Dermis microvascular lymphatic vessel endothelial cell (primary cell): Measurements from ENCODE around the gene SERPINB7. TPM values are rescaled to one million over a fixed set of nuclear protein-coding genes. Genes with fewer than 3 reads are reported as not detected.
"Not testable (repeated sequence)": the region's sequence is repeated elsewhere in the genome, so short reads cannot be mapped to it uniquely, and the experiment has no call there.

Experiments
- DNase-seq, 2 donors: peaks; one replicate each; pipeline versions ENCODE4 v3.0.0 to v3.0.0-alpha.2; 2010; ENCODE audit warnings: low read depth in 2 of 2
- total RNA-seq: library from RNA; depleted of rRNA; stranded (reverse); fragments of >200 nt; gene quantifications from 2 replicates; pipeline ENCODE4 v1.2.1, GENCODE V29; 2014

The SERPINB7 gene
- not detected in 2 replicates for total RNA-seq

- no peak for DNase-seq
Observed at GRCh38 chr18:63775166-63775730, at the start of gene SERPINB7. SERPINB7 (plus strand) TSS chr18:63775418; CDS start chr18:63782373, 6,955 bp downstream.

- no peak for DNase-seq
Observed at GRCh38 chr18:63725682-63726480, 49.3 kb upstream of the SERPINB7 start.

- DNase-seq = no peak
Observed at GRCh38 chr18:63730773-63731172, 44.4 kb upstream of the SERPINB7 start.

GRCh38 chr18:63731215-63731614 lies 44.0 kb upstream of the SERPINB7 start:
- DNase-seq = no peak

- DNase-seq = no peak
Observed at GRCh38 chr18:63736876-63737275, 38.3 kb upstream of the SERPINB7 start.

GRCh38 chr18:63741769-63742168 lies 33.4 kb upstream of the SERPINB7 start:
- DNase-seq = no peak

GRCh38 chr18:63747006-63747405 lies 28.2 kb upstream of the SERPINB7 start:
- no peak for DNase-seq

GRCh38 chr18:63749489-63749888 lies 25.7 kb upstream of the SERPINB7 start:
- DNase-seq = no peak

- DNase-seq = no peak
Observed at GRCh38 chr18:63752636-63753035, 22.6 kb upstream of the SERPINB7 start.

GRCh38 chr18:63753676-63754075 lies 21.5 kb upstream of the SERPINB7 start:
- no peak for DNase-seq

GRCh38 chr18:63757541-63757940 lies 17.7 kb upstream of the SERPINB7 start:
- DNase-seq = no peak

- DNase-seq = no peak
Observed at GRCh38 chr18:63758615-63759240, 16.5 kb upstream of the SERPINB7 start.

GRCh38 chr18:63759786-63760185 lies 15.4 kb upstream of the SERPINB7 start:
- DNase-seq = not testable (repeated sequence)

GRCh38 chr18:63762518-63762917 lies 12.7 kb upstream of the SERPINB7 start:
- DNase-seq = no peak

GRCh38 chr18:63763831-63764600 lies 11.2 kb upstream of the SERPINB7 start:
- no peak for DNase-seq

- no peak for DNase-seq
Observed at GRCh38 chr18:63765837-63766236, 9.4 kb upstream of the SERPINB7 start.

- DNase-seq = no peak
Observed at GRCh38 chr18:63773551-63773950, 1.7 kb upstream of the SERPINB7 start.

GRCh38 chr18:63774511-63774910 lies 707 bp upstream of the SERPINB7 start:
- DNase-seq = no peak

- DNase-seq = no peak
Observed at GRCh38 chr18:63779386-63779785, 4.2 kb downstream of the SERPINB7 start.

GRCh38 chr18:63783394-63783793 lies 8.2 kb downstream of the SERPINB7 start:
- no peak for DNase-seq

- DNase-seq = no peak
Observed at GRCh38 chr18:63784787-63785452, 9.7 kb downstream of the SERPINB7 start.
